HL-60/S4 (cell line): ENCODE results near the gene LINC01488.

ENCODE experiments used
- in situ Hi-C: fragments of 300-500 bp; cut with MboI; formaldehyde crosslinking; loops from 2 replicates; pipeline ENCODE4 v1.14.3; 2022; ENCODE audit warnings: low sequenced_read_pairs

Gene LINC01488

DNA sequence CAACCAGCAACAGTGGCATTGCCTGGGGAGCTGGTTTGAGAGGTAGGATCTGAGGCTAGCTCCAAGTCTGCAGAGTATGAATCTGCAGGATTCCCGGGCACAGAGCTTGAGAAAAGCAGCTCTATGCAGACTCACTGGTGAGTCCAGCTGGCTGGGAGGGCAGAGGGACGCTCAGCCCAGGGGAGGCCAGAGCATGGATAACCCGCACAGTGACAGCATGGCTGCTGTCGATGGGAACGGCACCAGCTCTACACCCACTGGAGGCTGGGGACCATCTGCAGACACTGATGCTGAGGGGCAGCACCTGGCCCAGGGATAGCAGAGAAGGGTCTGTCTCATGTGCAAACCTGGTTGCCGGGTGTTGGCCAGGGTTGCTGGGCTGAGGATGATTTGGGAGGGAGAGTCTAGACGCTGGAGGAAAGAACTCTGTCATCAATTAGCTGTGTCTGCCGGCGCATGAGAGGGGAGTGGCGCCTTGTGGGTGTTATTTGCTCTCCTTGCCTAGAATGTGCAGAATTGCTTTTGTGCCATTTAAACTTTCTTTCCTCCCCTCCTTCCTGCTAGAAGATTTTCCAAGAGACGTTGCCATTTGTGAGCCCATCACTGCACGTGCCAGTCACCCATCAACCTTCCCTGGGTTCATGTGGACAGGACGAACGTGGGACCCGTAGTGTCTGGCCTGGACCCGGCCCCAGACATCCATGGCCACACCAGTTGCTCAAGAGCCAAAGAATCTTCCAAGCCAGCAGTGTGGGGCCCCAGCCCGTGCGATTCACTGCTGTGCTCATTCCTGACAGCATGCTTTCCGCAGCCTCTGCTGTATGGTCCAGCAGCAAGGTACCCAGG lies 19.1 kb upstream of the LINC01488 start:
- in situ Hi-C loops, result no loop called here

- in situ Hi-C loops, result no loop called here
Measured at GRCh38 chr11:69463181-69463994, 18.1 kb upstream of the LINC01488 start.

DNA sequence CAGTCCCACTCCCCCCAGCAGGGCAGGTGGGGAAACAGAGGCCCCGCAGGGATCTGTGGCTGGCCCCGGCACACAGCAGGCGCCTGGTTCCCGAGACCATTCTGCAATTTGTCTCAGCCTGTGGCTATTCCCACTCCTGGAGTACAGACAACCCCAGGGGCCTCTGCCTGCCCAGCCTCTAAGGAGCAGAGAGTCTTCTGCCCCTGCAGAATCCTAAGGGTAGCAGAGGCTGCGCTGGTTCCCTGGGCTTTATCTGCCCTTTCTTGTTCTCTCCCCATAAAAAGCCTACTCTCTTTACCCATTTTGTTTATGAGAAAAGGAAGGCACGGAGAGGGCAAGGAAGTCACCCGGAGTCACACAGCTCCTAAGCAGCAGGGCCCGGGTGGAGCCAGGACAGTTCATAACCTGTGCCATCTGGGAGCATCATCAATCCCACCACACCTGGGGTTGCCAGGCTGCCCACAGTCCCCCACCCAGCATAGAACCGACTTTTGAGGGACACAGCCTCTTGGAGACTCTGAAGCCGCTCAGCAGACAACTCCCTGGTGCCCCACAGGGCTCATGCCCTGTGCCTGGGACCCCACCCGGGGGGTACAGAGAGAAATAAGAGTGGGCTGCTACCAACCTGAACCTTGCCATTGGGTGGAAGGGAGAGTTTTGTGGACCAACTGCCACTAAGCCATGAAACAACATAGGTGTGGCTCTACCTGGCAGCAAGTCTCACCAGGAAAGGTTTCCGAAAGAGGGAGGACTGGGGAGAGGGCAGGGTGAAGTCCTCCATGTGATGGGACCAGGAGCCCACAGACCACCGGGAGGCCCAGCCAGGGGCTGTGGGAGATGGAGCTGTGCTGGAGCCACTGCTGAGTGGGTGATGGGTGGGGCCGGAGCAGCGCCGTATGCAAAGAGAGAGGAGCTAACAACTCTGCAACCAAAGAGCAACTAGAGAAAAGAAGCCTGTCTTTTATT lies 17.2 kb upstream of the LINC01488 start:
- in situ Hi-C loops, result no loop called here

GRCh38 chr11:69465236-69466000 lies 16.0 kb upstream of the LINC01488 start:
- in situ Hi-C loops, result no loop called here

GRCh38 chr11:69466039-69466438 lies 15.4 kb upstream of the LINC01488 start:
- in situ Hi-C loops, result no loop called here

DNA sequence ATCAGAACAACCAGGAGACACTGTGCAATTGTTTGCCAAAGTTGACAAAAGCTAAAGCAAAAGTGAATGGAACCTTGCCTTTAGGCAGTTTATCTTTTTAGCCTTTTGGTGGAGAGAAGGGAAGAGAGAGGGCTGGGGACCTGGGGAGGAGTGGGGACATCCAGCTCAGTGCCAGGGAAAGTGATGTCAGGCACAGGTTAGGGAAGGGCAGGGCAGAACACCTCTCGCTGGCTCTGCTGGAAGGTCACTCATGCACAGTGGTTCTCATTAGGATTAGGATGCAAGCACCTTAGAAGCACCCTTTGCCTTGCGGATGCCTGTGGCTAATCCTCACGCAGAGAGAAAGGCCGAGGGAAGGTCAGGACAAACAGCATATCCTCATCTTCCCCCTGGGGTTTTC lies 14.3 kb upstream of the LINC01488 start:
- in situ Hi-C loops, result no loop called here

- in situ Hi-C loops, result no loop called here
Measured at GRCh38 chr11:69467646-69468045, 13.8 kb upstream of the LINC01488 start.

DNA sequence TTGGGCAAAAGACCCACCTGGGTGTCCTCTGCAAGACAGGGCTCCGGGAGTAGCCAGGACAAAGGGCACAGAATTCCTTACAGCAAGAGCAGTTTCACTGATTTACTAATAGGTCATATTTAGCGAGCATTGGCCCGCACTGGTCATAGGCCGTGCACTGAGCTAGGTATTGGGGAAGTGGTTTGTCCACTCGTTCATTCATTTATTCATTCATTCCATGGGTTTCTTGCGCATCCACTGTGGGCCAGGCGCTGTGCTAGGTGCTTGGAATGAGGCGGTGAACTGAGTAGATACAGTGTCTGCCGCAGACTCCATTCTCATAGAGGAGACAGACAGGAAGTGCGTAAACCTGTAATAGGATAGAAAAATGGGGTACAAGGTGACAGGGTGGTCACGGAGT lies 13.2 kb upstream of the LINC01488 start:
- in situ Hi-C loops, result no loop called here

DNA sequence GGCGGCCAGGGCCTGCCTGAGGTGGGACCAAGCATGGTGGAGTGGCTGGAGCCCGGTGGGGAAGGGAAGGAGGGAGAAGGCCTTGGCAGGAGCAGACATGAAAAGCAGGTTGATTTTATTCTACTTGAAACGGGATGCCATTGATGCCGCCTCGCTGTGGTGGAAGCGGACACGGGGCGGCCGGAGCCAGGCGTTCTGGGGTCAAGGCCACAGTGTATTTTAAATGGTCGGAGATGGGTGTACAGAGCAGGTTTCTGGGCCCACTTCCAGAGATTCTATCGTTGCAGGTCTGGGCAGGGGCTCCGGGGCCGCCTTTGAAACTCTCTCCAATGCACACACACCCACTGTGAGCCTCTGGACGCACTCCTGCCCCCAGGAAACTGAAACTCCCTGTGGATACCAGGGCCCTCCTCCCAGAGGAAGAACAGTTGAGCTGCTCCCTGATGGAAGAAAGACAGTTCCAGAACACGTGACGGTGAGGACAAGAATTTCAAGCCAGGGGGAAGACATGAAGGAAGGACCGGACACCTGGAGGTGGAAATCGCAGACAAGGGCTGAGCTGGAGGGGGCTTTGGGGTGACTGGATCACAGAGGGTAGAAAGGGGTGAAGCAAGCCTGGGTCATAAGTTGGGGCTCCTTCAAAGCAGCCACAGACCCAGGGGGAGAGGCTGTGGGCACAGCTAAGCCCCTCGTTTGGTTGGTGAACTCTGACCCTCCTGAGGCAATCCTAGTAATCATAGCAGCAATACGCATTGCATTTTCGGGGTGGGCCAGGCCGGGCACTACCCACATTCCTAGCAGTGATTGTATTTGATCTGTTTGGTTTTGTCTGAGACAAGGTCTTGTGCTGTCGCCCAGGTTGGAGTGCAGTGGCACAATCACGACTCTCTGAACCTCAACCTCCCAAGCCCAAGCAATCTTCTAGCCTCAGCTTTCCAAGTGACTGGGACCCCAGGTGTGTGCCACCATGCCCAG lies 12.3 kb upstream of the LINC01488 start:
- in situ Hi-C loops, result no loop called here

DNA sequence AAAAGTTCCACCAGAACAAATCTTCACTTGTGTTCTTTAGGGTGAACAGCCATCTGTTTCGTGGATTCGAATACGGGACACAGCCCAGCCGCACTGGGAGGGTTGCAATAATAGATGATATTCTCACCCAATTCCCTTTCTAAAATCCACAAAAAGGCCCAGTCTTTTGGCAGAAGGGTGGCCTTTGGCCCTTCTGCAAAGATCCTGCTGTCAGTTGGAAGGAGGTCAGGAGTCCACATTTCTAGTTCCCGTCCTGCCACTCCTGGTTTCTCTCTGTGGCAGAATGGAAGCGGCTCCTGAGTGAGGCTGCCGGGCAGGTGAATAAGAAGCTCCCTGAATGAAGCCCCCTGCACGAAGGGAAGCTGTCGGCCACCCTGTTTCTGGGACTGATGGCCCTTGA lies 11.2 kb upstream of the LINC01488 start:
- in situ Hi-C loops, result no loop called here

DNA sequence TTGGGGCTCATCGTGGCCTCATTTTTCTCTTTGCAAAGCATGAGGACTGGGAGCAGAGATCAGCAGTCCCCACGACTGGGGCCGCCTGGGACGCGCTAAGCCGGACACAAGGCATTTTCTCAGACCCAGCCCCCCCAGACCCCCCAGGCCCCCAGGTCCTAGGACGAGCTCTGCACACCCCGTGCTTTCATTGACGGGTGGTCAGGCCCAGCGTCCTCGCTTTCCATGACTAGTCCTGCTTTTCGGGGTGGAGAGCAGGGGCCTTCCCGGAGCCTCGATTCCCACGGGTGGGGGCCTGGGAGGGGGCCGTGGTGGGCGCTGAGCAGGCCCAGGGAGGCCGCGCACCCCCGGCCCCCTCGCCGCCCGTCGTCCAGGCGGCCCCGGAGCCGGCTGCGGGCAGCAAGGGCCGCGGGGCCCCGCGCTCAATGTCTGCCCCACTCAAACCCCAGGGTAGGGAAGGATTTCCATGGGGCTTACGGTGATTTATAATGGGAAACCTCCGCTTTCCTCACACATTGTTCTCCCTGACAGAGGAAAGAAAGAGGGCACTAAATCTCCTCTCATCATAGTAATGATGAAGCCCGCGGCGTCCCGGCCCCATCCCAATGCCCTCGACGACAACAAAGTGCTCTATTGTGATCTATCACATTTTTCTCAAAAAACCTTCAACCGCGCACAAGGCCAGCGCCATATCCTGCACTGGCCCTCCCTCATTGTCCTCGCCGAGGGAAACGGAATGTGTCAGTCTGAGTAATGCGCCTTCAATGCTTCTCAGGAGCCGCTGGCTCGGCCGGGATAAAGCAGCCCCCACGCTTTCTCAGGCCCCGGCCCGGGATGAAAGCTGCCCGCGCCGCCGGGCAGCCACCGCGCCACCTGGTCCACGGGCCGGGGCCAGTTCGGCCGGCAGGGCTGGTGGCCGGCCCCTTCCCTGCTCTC lies 10.4 kb upstream of the LINC01488 start:
- in situ Hi-C loops, result no loop called here

DNA sequence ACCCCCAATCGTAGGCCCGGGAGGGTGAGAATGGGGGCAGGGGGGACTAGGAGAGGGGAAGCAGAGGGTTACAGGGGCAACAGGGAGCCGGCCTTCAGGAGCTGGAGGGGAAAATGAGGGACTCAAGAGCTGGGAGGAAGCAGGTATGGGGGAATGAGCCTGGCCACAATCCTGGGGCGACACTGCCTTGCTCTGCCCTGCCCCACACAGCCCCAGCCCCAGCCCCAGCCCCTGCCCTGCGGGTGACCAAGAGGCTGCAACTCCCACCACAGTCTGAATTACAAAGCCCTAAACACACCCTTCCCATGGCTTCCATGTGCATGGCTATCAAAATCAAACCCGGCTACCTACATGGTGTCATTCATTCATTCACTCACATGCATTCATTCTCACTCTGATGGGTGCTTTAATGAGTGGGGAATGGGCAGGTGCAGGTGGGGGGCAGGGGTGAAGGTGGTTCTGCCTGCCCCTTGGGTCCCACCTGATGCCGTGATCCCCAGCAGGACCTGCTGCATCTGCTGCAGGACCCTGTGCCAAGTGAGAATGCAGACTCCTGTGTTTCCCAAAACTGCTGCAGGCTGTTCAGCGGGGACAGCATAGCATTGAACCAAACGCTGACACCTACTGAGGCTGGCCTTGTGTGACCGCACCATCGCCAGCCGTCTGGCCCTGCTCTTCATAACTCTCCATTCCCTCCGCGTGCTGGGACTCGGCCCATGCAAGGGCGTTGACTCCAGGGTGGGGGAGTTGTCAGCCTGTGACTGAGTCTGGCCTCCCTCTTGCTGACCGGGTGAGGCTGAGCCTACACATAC lies 9.5 kb upstream of the LINC01488 start:
- in situ Hi-C loops, result no loop called here

- in situ Hi-C loops, result no loop called here
Measured at GRCh38 chr11:69472541-69473275, 8.8 kb upstream of the LINC01488 start.

DNA sequence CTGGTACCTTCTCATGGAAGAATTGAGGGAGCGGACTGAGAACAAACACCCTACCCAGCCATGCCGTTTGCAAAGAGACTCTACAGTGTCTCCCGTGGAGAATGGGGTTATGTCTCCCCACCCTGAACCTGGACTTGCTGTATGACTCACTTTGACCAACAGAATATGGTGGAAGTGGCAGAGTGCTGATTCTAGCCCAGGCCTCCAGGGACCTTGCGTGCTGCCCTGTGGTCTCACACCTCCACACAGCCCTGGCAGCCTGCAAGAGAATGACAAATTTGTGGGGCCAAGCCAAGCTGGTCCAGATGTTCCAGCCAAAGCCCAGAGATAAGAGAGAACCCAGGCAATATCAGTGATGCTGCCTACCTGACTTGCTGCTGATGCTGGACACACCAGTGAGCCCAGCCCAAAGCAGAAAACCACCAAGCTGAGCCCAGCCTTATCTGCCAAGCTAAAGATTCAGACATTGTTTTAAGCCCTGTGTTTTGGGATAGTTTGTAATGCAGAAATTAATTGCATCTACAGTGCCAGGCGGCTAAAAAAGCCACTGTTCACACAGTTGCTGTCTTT lies 8.1 kb upstream of the LINC01488 start:
- in situ Hi-C loops, result no loop called here

DNA sequence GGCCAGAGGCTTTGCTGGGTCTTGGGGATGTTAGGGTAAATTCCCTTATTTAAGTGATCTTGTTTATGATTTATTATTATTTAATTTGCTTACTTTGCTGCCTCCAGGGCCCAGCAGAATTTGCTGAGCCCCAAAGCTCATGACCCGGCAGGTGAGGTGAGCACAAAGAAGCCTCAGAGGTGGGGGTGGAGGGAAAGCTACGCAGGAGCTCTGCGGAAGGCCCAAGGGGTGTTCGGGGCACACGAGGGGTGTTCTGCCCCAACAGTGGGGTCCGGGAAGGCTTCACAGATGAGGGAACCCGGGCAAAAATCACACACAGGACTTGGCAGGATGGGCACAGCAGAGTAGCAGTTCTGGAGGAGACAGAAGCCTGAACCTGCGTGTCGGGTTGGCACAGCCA lies 6.7 kb upstream of the LINC01488 start:
- in situ Hi-C loops, result no loop called here
